ENCODE results near the gene OCA2.

Gene OCA2

GRCh38 chr15:28080386-28080785, 18.7 kb downstream of the OCA2 start:
- DNase-seq (ENCODE audit: low read depth in 1 of 2, low spot score in 1 of 2), result no peak

DNA sequence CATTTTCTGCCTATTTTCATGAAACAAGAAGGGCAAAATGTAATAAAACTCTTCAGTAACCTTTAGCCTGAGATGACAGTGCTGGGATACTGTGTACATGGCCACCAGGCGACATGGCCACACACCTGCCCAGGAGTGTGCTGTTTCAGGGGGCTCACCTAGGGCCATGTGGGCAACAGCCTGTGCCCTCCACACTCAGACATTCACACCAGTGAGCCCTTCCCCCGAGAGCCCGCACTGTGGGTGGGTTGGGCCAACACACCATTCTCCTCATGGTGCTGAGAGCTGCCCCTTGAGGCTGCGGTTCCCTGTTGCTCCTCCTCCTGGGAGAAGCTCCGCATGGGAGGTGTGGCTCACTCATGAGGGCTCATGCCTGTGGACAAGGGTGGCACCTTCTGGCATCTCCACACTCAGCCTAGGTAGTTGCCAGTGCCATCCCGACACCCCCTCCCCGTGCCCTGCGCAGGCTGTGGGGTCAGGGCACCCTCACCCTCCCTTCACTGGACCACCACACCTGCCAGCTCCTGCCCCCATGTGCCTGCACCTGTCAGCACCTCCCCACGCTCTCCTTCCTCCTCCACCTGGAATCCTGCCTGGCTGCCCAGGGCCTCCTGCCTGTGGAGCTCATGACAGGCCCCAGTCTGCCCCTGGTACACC, 19.7 kb downstream of the OCA2 start:
- no peak for DNase-seq (ENCODE audit: low read depth in 1 of 2, low spot score in 1 of 2)

GRCh38 chr15:28078191-28078719, 20.9 kb downstream of the OCA2 start:
- no peak for DNase-seq (ENCODE audit: low read depth in 1 of 2, low spot score in 1 of 2)

- DNase-seq (ENCODE audit: low read depth in 1 of 2, low spot score in 1 of 2), result no peak
These were observed 23.5 kb downstream of the OCA2 start for GRCh38 chr15:28075573-28075972.

GRCh38 chr15:28068930-28069329, 30.2 kb downstream of the OCA2 start:
- no peak for DNase-seq (ENCODE audit: low read depth in 1 of 2, low spot score in 1 of 2)

GRCh38 chr15:28066231-28066630, 32.9 kb downstream of the OCA2 start:
- no peak for DNase-seq (ENCODE audit: low read depth in 1 of 2, low spot score in 1 of 2)

DNA sequence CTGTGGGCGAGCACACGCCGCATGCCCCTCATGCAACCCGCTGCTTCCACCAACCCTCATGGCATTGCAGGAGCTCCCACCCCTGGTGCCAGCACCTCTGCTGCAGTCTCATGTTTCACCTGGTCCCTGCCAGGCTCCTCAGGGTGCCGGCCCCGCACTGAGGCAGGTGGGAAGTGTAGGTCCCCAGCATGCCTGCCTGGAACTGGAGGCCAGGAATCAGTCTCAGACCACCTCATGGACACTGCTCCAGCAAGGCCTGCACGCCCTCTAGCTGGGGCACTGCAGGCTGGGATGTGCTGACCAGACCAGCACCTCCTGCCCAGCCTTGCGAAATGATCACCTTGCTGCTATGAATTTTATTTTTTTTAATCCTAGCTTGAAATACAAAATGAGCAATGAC, 39.1 kb downstream of the OCA2 start:
- DNase-seq (ENCODE audit: low read depth in 1 of 2, low spot score in 1 of 2), result no peak

DNA sequence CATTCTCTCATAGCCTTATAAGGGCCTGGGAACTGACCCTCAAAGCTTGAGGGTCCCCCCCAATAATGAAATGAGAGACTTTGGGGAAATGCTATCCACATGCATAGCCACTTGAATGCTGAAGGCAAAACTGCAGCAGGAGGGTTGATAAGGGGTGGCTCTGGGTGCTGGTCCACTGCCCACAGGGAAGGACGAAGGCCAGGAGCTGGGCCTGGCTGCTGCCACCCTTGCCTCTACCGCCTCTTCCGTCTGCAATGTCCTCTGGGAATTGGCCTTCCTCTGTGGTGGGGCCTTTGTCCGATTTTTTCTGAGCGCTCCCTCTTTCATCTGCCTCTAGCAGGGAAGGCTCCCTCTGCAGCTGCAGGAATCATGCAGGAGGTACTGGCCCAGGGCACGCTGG, 41.0 kb downstream of the OCA2 start:
- no peak for DNase-seq (ENCODE audit: low read depth in 1 of 2, low spot score in 1 of 2)

GRCh38 chr15:28051955-28052633, 47.0 kb downstream of the OCA2 start:
- DNase-seq (ENCODE audit: low read depth in 1 of 2, low spot score in 1 of 2), result no peak

DNA sequence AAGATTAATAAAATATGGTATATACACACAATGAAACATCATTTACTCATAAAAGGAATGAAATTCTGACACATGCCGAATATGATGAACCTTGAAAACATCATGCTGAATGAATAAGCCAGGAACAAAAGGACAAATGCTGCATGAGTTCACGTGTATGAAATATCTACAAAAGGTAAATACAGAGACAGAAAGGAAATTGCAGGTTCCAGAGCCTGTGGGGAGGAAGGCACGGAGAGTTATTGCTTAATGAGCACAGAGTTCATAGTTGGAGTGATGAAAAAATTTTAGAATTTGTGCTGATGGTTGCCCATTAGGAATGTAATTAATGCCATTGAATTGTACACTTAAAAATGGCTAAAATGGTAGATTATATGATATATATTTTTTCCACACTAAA, 49.5 kb downstream of the OCA2 start:
- no peak for DNase-seq (ENCODE audit: low read depth in 1 of 2, low spot score in 1 of 2)

GRCh38 chr15:28047277-28047676, 51.8 kb downstream of the OCA2 start:
- no peak for DNase-seq (ENCODE audit: low read depth in 1 of 2, low spot score in 1 of 2)

- no peak for DNase-seq (ENCODE audit: low read depth in 1 of 2, low spot score in 1 of 2)
These were observed 54.9 kb downstream of the OCA2 start for GRCh38 chr15:28044121-28044672.

DNA sequence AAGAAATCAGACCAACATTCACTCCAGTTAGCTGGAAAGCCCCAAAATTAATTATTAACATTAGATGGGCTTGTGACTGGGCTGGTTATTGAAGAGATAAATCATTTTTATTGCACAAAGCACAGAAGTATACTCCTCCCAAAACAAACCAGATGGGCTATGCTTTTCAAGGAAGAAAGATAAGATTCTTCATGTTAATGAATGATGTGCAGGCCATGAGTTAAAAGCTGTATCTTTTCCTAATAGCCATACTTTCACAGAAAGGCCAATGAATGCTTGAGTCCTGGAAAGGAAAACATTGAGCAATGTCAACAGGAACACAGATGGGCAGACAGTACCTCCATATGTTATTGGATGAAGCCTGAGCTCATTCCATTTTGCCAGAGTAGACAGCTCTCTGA, 55.4 kb downstream of the OCA2 start:
- no peak for DNase-seq (ENCODE audit: low read depth in 1 of 2, low spot score in 1 of 2)

- DNase-seq (ENCODE audit: low read depth in 1 of 2, low spot score in 1 of 2), result no peak
These were observed 61.0 kb downstream of the OCA2 start for GRCh38 chr15:28037969-28038590.

GRCh38 chr15:28033443-28033842, 65.7 kb downstream of the OCA2 start:
- no peak for DNase-seq (ENCODE audit: low read depth in 1 of 2, low spot score in 1 of 2)

- DNase-seq (ENCODE audit: low read depth in 1 of 2, low spot score in 1 of 2), result no peak
These were observed 68.3 kb downstream of the OCA2 start for GRCh38 chr15:28030801-28031200.

DNA sequence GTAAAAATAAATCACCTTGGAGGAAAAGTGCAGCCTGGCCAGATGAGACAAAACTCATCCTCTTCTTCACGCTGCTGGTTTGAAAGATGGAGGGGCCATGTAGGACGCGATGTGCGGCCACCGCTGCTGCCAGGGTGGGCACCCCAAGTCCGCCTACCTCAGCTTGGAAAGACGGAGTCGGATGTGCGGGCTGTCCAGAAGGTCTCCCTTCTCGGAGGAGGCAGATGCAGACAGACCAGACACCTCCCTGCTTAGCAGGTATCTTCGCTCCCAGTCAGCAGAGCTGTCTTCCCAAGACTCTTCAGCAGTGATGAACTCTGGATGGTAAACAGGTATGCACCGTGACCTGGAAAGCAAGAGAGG, 71.4 kb downstream of the OCA2 start:
- no peak for DNase-seq (ENCODE audit: low read depth in 1 of 2, low spot score in 1 of 2)

DNA sequence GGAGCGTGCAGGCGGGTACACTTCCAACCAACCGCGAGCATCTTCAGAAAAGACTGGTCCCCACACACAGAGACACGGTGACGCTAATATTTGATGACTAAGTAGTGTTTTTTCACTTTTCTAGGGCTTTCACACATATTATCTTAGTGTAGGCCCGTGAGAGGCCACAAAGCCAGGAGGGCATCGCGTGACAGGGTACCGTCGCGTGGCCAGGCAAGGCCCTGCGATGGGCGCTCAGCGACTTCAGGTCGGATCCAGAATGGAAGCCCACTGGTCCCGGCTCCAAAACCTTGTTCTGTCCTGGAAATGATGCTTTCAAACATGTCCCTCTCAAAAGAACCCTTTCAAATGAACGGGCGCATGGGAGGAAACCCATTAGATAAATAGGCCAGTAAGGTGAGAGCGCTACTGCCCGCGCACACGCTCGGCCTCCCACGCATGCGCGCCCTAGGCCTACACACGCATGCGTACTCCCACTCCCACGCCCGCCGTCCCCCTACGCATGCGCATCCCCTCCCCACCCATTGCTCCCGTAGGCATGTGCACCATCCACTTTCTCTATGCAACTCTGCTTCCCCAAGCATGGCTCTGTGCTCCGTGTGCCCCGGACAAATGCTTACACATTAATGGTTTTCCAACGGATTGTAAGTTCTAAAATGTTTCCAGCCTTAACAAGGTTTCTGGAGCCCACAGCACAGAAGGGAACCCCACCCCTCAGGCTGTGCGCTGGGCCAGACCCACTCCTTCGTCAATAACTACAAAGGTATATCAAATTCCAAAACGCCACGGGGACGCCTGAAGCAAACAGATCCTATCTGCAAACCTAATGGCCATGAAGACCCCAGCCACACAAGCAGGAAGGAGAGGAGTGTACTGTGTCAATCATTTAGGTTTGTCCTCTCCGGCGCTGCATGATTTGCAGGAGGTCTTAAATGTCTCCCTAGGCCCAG, 72.1 kb downstream of the OCA2 start:
- DNase-seq (ENCODE audit: low read depth in 1 of 2, low spot score in 1 of 2), result no peak

DNA sequence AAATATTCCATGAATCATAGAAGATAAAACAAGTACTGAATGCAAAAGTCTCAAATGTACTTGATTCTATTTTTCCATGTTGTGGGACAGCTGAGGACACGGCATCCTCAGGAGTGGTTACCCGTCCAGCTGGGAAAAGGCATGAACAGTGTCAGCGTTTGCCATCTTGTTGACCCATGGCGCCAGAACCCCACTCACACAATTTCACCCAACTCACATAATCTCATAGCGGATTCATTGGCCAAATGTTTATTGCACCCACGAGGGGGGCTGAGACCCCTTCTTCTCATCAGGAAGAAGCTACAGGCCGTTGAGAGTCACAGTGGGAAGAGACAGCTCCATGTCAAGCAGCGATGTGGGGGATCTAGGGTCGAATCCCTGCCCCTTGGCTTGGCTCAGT, 72.9 kb downstream of the OCA2 start:
- DNase-seq (ENCODE audit: low read depth in 1 of 2, low spot score in 1 of 2), result no peak

GRCh38 chr15:28025413-28025812, 73.7 kb downstream of the OCA2 start:
- no peak for DNase-seq (ENCODE audit: low read depth in 1 of 2, low spot score in 1 of 2)

DNA sequence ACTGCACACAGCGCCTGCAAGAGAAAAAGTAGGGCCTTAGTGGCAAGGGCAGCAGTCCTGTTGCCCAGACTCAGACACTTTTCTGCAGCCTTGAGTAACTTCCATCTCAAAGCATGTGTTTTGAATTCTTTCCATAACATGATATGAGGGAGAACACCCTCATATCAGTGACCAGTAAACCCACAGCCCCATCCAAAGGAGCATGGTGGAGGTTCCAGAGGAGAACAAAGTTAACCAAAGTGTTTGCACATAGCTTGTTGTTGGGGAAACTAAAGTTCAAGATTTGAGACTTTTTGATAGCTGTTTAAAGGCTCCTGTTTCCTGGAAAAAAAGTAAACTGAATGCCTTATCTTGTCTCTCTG, 74.2 kb downstream of the OCA2 start:
- no peak for DNase-seq (ENCODE audit: low read depth in 1 of 2, low spot score in 1 of 2)

Measured in stimulated activated CD4-positive, alpha-beta T cell treated with anti-CD3 and anti-CD28 coated beads, Interleukin-15, amount 100 ng/mL, for 1 hour (primary cell).